ENCODE measurements around the gene ITPR3. TPM values are rescaled to one million over a fixed set of nuclear protein-coding genes. Genes with fewer than 3 reads are reported as not detected.

ITPR3 gene
- total RNA-seq, 2 donors from 2014 or later, result 21.8 to 99.1 TPM

DNA sequence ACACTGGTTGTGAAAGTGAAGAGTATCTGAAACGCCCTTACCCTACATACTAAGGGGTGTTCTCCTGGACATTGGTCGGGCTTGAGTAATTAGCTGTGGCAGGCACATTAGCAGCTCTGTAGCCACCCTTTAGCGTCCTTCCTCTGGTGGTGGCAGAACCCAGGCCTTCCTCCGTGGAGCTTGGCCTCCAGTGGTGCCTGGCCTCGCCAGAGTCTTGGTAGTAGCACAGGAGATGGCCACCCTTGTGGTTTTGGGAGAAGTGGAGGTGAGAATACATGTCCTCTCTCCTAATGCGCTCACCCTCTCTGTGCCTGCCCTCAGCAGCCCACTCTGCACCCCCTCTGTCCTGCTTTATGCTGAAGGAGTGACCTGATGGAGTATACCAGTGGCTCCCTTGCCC is 107.9 kb downstream of the ITPR3 start:
- Histone ChIP-seq H3K27me3 (replicated peaks; ENCODE audit: insufficient read depth) (no peaks in the 10 kb centered on the region), H3K27ac (no peak overlapping the region), H3K4me1 (replicated peaks) (peaks cover 22% of the 10 kb centered on the region), H3K4me3 (no peak overlapping the region), H3K36me3 (no peaks in the 10 kb centered on the region), H3K9me3 (no peaks in the 10 kb centered on the region)
- DNase-seq (ENCODE audit: low spot score), result no peak
- WGBS, result 92% methylated on average over 6 of the region's 6 CpGs
- intact Hi-C loops (cut with DNase I), result no loop called here
- TF ChIP-seq POLR2AphosphoS5 (IDR thresholded peaks at IDR 0.05) (no peak), CTCF (IDR thresholded peaks at IDR 0.05) (no peak), POLR2A (IDR thresholded peaks at IDR 0.05) (no peak)

DNA sequence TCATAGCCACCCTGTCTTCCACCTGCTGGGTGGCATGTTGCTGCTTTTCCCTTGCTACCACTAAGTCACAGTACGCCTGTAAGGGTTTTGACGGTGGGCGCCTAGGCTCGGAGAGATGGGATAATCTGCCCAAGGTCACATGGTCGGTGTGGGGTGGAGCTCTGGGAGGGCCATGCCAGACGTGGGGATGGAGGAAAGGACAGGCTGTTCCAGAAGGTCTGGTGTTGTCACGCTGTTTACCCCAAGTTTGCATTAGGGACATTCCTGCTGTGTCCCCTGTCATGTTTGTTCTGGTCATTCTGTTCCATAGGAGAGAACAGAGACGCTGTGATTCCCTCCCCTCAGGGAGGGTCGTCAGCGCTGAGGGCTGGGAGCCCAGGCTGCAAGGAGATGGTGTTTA is 109.5 kb downstream of the ITPR3 start:
- WGBS, result 58% methylated on average over 10 of the region's 10 CpGs
- Histone ChIP-seq H3K27me3 (replicated peaks; ENCODE audit: insufficient read depth) (no peaks in the 10 kb centered on the region), H3K4me3 (no peak overlapping the region), H3K36me3 (no peaks in the 10 kb centered on the region), H3K27ac (peak overlapping the region; percentile 79 to 95), H3K4me1 (replicated peaks) (peaks cover 22% of the 10 kb centered on the region), H3K9me3 (no peaks in the 10 kb centered on the region)
- intact Hi-C loops (cut with DNase I), result no loop called here
- DNase-seq (ENCODE audit: low spot score), result no peak
- no peak for TF ChIP-seq POLR2A (IDR thresholded peaks at IDR 0.05)
- peak; percentile 44 for TF ChIP-seq POLR2AphosphoS5 (IDR thresholded peaks at IDR 0.05)

DNA sequence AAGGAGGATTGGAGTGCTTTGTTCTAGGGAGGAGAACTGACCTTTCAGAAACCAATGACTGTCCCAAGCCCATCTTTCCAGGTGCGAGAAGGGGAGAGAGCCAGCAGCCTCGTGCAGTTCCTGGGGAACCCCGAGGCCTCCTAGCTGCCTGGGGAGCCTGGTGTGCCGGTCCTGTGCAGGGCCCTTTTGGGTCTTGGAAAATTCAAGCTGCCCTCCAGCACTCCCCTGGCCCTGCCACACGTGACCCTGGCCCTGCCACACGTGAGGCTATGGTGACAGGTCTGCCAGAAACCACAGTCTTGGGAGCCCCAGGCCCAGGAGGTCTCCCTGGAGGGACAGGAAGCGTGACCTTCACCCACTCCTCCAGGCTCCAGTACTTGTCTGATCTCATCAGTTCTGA is 109.9 kb downstream of the ITPR3 start:
- intact Hi-C loops (cut with DNase I), result no loop called here
- no peaks in the 10 kb centered on the region for H3K27me3 ChIP-seq (replicated peaks; ENCODE audit: insufficient read depth)
- WGBS, result 62% methylated on average over 7 of the region's 7 CpGs
- peak overlapping the region; percentile 79 to 95 for H3K27ac ChIP-seq
- DNase-seq (ENCODE audit: low spot score), result no peak
- no peaks in the 10 kb centered on the region for H3K36me3 ChIP-seq
- H3K4me1 ChIP-seq (replicated peaks), result peaks cover 22% of the 10 kb centered on the region
- H3K4me3 ChIP-seq, result no peak overlapping the region
- H3K9me3 ChIP-seq, result no peaks in the 10 kb centered on the region
- TF ChIP-seq POLR2A (IDR thresholded peaks at IDR 0.05), result no peak
- no peak for TF ChIP-seq POLR2AphosphoS5 (IDR thresholded peaks at IDR 0.05)
- no peak for TF ChIP-seq CTCF (IDR thresholded peaks at IDR 0.05)

DNA sequence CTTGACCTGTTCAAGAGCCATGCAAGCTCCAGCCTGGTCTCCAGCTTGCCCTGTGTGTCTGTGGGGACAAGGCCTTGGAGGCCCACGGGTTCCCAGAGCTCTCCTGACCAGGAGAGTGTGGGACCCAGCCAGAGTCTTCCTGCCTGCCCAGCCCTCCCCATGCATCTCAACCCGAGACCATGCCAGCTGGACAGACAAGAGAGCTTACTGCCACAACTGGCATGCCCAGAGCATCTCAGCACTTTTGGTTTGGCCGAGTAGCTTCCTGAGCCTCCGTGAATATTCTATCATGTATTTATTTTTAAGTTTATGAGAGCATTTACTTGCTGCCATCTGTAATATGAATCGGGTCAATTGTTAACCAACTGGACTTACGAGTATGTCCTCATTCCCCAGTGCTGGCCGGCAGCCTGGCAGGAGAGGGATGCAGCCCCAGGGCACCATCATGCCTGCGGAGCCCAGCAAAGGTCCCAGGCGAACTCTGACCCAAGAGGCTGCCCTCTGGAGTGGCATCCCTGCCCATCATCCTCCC is 110.7 kb downstream of the ITPR3 start:
- H3K4me3 ChIP-seq, result no peak overlapping the region
- DNase-seq (ENCODE audit: low spot score), result peak; percentile 89
- H3K27me3 ChIP-seq (replicated peaks; ENCODE audit: insufficient read depth), result no peaks in the 10 kb centered on the region
- H3K27ac ChIP-seq, result peak overlapping the region; percentile 79 to 95
- H3K36me3 ChIP-seq, result no peaks in the 10 kb centered on the region
- intact Hi-C loops (cut with DNase I), result no loop called here
- peaks cover 22% of the 10 kb centered on the region for H3K4me1 ChIP-seq (replicated peaks)
- WGBS, result 46% methylated on average over 8 of the region's 9 CpGs
- no peaks in the 10 kb centered on the region for H3K9me3 ChIP-seq
- no peak for TF ChIP-seq CTCF (IDR thresholded peaks at IDR 0.05)
- TF ChIP-seq POLR2A (IDR thresholded peaks at IDR 0.05), result peak; percentile 37
- peak; percentile 99 for TF ChIP-seq POLR2AphosphoS5 (IDR thresholded peaks at IDR 0.05)

DNA sequence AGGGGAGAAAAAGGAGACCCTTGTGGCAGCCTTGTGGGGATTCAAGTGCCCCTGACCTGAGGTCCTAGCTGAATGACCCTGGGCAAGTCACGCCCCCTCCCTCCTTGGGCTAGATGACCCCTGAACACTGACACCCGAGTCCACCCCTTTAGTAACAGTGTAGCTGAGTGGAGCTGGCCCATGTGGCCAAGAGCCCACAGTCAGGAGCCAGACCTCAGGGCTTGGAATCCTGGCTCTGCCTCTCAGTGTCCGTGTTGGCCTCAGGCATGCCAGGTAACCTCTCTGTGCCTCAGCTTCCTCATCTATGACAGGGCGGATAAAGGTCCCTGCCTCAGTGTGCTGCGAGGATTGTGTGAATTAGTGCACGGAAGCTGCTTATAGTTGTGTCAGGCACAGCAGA is 111.3 kb downstream of the ITPR3 start:
- Histone ChIP-seq H3K4me1 (replicated peaks) (peaks cover 22% of the 10 kb centered on the region), H3K9me3 (no peaks in the 10 kb centered on the region), H3K4me3 (no peak overlapping the region), H3K27ac (peak overlapping the region; percentile 66 to 95), H3K36me3 (no peaks in the 10 kb centered on the region), H3K27me3 (replicated peaks; ENCODE audit: insufficient read depth) (no peaks in the 10 kb centered on the region)
- intact Hi-C loops (cut with DNase I), result no loop called here
- no peak for DNase-seq (ENCODE audit: low spot score)
- 90% methylated on average over 6 of the region's 6 CpGs for WGBS
- TF ChIP-seq CTCF (IDR thresholded peaks at IDR 0.05) (no peak), POLR2A (IDR thresholded peaks at IDR 0.05) (no peak), POLR2AphosphoS5 (IDR thresholded peaks at IDR 0.05) (no peak)

All from prostate gland (tissue), 2 donors.